ENCODE measurements around the gene RAB34.

Gene RAB34

DNA sequence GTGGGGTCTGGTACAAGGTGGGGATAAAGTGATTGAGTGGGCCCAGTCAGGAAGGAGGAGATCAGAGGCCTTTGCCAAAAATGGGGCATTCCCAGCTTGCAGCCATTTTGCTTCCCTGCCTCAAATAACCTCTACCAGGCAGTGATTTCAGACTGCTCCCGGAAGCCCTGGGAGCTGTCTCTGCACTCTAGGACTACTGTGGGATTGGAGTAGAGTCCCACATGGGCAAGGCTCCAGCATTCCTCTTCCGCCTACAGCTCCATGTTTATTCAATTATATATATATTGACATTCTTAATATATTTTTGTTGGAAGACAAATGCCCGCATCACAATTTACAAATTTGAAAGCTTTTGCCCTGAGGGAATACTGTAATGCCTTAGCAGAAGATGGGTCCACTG lies 42.2 kb downstream of the RAB34 start:
- no peak for DNase-seq

- DNase-seq: no peak
These were observed 47.8 kb downstream of the RAB34 start for GRCh38 chr17:28669918-28670317.

DNA sequence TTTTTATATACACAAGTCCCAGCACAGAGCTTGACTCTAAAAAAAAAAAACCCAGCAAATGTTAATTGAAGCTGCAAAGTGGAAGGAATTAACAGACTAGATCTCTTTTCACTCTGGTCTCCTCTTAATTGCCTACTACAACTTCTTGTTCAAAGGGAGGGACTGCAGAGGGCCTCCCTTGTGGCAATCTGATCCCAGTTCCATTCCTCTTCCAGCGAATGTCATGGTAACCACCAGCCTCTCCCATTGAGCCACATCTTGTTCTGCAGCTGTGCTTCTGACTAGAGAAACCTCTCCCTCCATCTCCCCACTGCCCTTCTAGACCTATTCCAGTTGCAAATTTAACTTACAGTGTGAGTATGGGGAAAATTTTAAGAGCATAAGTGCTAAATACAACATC lies 49.8 kb downstream of the RAB34 start:
- no peak for DNase-seq

- no peak for DNase-seq
These were observed 51.7 kb downstream of the RAB34 start for GRCh38 chr17:28665994-28666393.
